NCI-H146 treated with DMSO at 0.1 percent for 48 hours (cell line): ENCODE results near the gene SAMD7.

Experiments used
- DNase-seq: peaks from one replicate; lab custom pipeline; 2025; ENCODE audit not compliant: unreplicated experiment; lab: John Stamatoyannopoulos, UW

Gene SAMD7

GRCh38 chr3:169907944-169908343, 3.4 kb upstream of the SAMD7 start:
- no peak for DNase-seq

- DNase-seq = no peak
Measured at GRCh38 chr3:169913323-169913722, 2.0 kb downstream of the SAMD7 start.

GRCh38 chr3:169914321-169914720, 2.9 kb downstream of the SAMD7 start:
- no peak for DNase-seq

- DNase-seq = no peak
Measured at GRCh38 chr3:169923189-169923588, 11.8 kb downstream of the SAMD7 start.

- no peak for DNase-seq
Measured at GRCh38 chr3:169923831-169924230, 12.5 kb downstream of the SAMD7 start.

GRCh38 chr3:169929830-169930519, 18.6 kb downstream of the SAMD7 start:
- no peak for DNase-seq

- DNase-seq = no peak
Measured at GRCh38 chr3:169930843-169931242, 19.5 kb downstream of the SAMD7 start.

GRCh38 chr3:169931747-169932520, 20.6 kb downstream of the SAMD7 start:
- no peak for DNase-seq

- no peak for DNase-seq
Measured at GRCh38 chr3:169939320-169939719, 27.9 kb downstream of the SAMD7 start.

- DNase-seq = no peak
Measured at GRCh38 chr3:169939751-169940150, 28.4 kb downstream of the SAMD7 start.

- peak; percentile 34 for DNase-seq
Measured at GRCh38 chr3:169940470-169941181, 29.3 kb downstream of the SAMD7 start.

GRCh38 chr3:169945313-169945712, 33.9 kb downstream of the SAMD7 start:
- no peak for DNase-seq

- DNase-seq = no peak
Measured at GRCh38 chr3:169946336-169946735, 35.0 kb downstream of the SAMD7 start.

- peak; percentile 41 for DNase-seq
Measured at GRCh38 chr3:169948559-169949448, 37.4 kb downstream of the SAMD7 start.

GRCh38 chr3:169952045-169952444, 40.7 kb downstream of the SAMD7 start:
- DNase-seq = no peak

- no peak for DNase-seq
Measured at GRCh38 chr3:169953462-169954141, 42.2 kb downstream of the SAMD7 start.

GRCh38 chr3:169954142-169954756, 42.9 kb downstream of the SAMD7 start:
- no peak for DNase-seq

- no peak for DNase-seq
Measured at GRCh38 chr3:169955406-169955805, 44.0 kb downstream of the SAMD7 start.

- DNase-seq = no peak
Measured at GRCh38 chr3:169964176-169964575, 52.8 kb downstream of the SAMD7 start.
